Natural killer cell (primary cell): ENCODE results near the gene MMP3. TPM values are rescaled to one million over a fixed set of nuclear protein-coding genes. Genes with fewer than 3 reads are reported as not detected.

Source experiments
- ATAC-seq, 3 donors: fragments of 150-1000 bp in 2 of 3; fragments of 200-7000 bp in 1 of 3; cut with Tn5 transposase; 1 replicate in 1 of 3; 2 replicates in 2 of 3; pipeline ENCODE4 v1.10.0; 2021; ENCODE audit warnings: mild to moderate bottlenecking in 2 of 3, moderate library complexity in 2 of 3
- DNase-seq, 2 donors: peaks; one replicate each; pipeline versions ENCODE4 v3.0.0 to v3.0.0-alpha.2; 2013 to 2021; ENCODE audit warnings: mixed read lengths in 1 of 2
- H3K27ac ChIP-seq: one replicate; pipeline ENCODE4 v1.5.1; 2013; ENCODE audit warnings: mild to moderate bottlenecking, low read length
- H3K27me3 ChIP-seq: one replicate; pipeline ENCODE4 v1.6.1; 2013; ENCODE audit warnings: low read length; ENCODE audit not compliant: control insufficient read depth, insufficient read depth
- H3K36me3 ChIP-seq: one replicate; pipeline ENCODE4 v1.6.1; 2013; ENCODE audit warnings: low read length; ENCODE audit not compliant: control insufficient read depth, insufficient read depth
- H3K4me1 ChIP-seq: one replicate; pipeline ENCODE4 v1.6.1; 2013; ENCODE audit warnings: low read length; ENCODE audit not compliant: control insufficient read depth, insufficient read depth
- H3K4me3 ChIP-seq: one replicate; pipeline ENCODE4 v1.5.1; 2013; ENCODE audit warnings: low read length
- H3K9me3 ChIP-seq: one replicate; pipeline ENCODE4 v1.6.1; 2013; ENCODE audit warnings: low read length; ENCODE audit not compliant: control insufficient read depth, insufficient read depth
- H3K27ac Mint-ChIP-seq, 2 donors: one replicate each; pipeline ENCODE4 v1.8.0; 2022; ENCODE audit warnings: mild to moderate bottlenecking in 2 of 2, mixed read lengths in 2 of 2, moderate library complexity in 1 of 2
- H3K27me3 Mint-ChIP-seq, 2 donors: one replicate each; pipeline ENCODE4 v1.8.0; 2022; ENCODE audit warnings: low read depth in 2 of 2, mixed read lengths in 2 of 2
- H3K36me3 Mint-ChIP-seq: one replicate; pipeline ENCODE4 v1.8.0; 2022; ENCODE audit warnings: mixed read lengths
- H3K4me1 Mint-ChIP-seq, 2 donors: one replicate each; pipeline ENCODE4 v1.8.0; 2022; ENCODE audit warnings: mixed read lengths in 2 of 2
- H3K4me3 Mint-ChIP-seq: one replicate; pipeline ENCODE4 v1.8.0; 2022; ENCODE audit warnings: mild to moderate bottlenecking, moderate library complexity, mixed read lengths
- H3K9me3 Mint-ChIP-seq, 2 donors: one replicate each; pipeline ENCODE4 v1.8.0; 2022; ENCODE audit warnings: mixed read lengths in 2 of 2
- CTCF ChIP-seq: fragments of 200-600 bp; IDR thresholded peaks from one replicate; pipeline ENCODE4 v1.8.0; 2022; ENCODE audit warnings: antibody characterized with exemption
- WGBS: methylation state at CpG from one replicate; pipeline ENCODE4 v1.1.7; 2013; ENCODE audit warnings: missing lambda C conversion rate; ENCODE audit not compliant: insufficient coverage; 5-methylcytosine and 5-hydroxymethylcytosine counted together
- intact Hi-C: fragments of 100-400 bp; cut with micrococcal nuclease; formaldehyde crosslinking; loops from one replicate; pipeline ENCODE4 v1.14.2; 2022
- total RNA-seq, 4 donors: library from RNA; stranded (reverse); fragments of 120-200 nt in 1 of 4; gene quantifications; one replicate each; pipeline versions ENCODE4 v1.2.3 to v1.2.4, GENCODE V29; 2013 to 2022

Gene MMP3
- total RNA-seq, 3 donors from 2014 or later (not counting 1 experiment from before 2014, with no cell fraction given) = not detected

- Histone ChIP-seq H3K36me3 (no peaks in the 10 kb centered on the region), H3K27me3 (no peaks in the 10 kb centered on the region), H3K27ac (no peak overlapping the region), H3K9me3 (no peaks in the 10 kb centered on the region), H3K4me3 (no peak overlapping the region), H3K4me1 (no peaks in the 10 kb centered on the region)
- no peaks in the 10 kb centered on the region for H3K4me1 Mint-ChIP-seq
- H3K27ac Mint-ChIP-seq = no peak overlapping the region
- H3K36me3 Mint-ChIP-seq = no peaks in the 10 kb centered on the region
- intact Hi-C loops = no loop called here
- no peak for TF ChIP-seq CTCF
- H3K27me3 Mint-ChIP-seq = peaks cover 8 to 12% of the 10 kb centered on the region in 2 donors
- no peak overlapping the region for H3K4me3 Mint-ChIP-seq
- DNase-seq = no peak
- WGBS = 93% methylated on average over 2 of the region's 2 CpGs
- no peak for ATAC-seq
- H3K9me3 Mint-ChIP-seq = peaks cover 0 to 3% of the 10 kb centered on the region in 2 donors
These were observed 9.7 kb downstream of the MMP3 start for GRCh38 chr11:102833731-102834130.

GRCh38 chr11:102832612-102833011, 10.8 kb downstream of the MMP3 start:
- Mint-ChIP-seq H3K4me3 (no peak overlapping the region), H3K27me3 (peaks cover 8 to 12% of the 10 kb centered on the region in 2 donors), H3K36me3 (no peaks in the 10 kb centered on the region), H3K9me3 (no peaks in the 10 kb centered on the region), H3K4me1 (no peaks in the 10 kb centered on the region), H3K27ac (no peak overlapping the region)
- WGBS = 90% methylated on average over 7 of the region's 7 CpGs
- no peaks in the 10 kb centered on the region for H3K36me3 ChIP-seq
- no peak for ATAC-seq
- no peak overlapping the region for H3K27ac ChIP-seq
- DNase-seq = no peak
- no peaks in the 10 kb centered on the region for H3K9me3 ChIP-seq
- H3K4me3 ChIP-seq = no peak overlapping the region
- intact Hi-C loops = no loop called here
- no peaks in the 10 kb centered on the region for H3K4me1 ChIP-seq
- no peak for TF ChIP-seq CTCF
- H3K27me3 ChIP-seq = no peaks in the 10 kb centered on the region

GRCh38 chr11:102831489-102832440, 11.6 kb downstream of the MMP3 start:
- Mint-ChIP-seq H3K27ac (no peak overlapping the region), H3K27me3 (peaks cover 8 to 12% of the 10 kb centered on the region in 2 donors), H3K36me3 (no peaks in the 10 kb centered on the region), H3K4me3 (no peak overlapping the region), H3K9me3 (no peaks in the 10 kb centered on the region), H3K4me1 (no peaks in the 10 kb centered on the region)
- Histone ChIP-seq H3K27ac (no peak overlapping the region), H3K36me3 (no peaks in the 10 kb centered on the region), H3K9me3 (no peaks in the 10 kb centered on the region), H3K4me3 (no peak overlapping the region), H3K27me3 (no peaks in the 10 kb centered on the region), H3K4me1 (no peaks in the 10 kb centered on the region)
- TF ChIP-seq CTCF = no peak
- intact Hi-C loops = no loop called here
- WGBS = 41% methylated on average over 36 of the region's 38 CpGs
- DNase-seq = no peak
- no peak for ATAC-seq
